IPS-NIHi7 (cell line): ENCODE results near the gene CBR4.

Source experiments
- DNase-seq: peaks from one replicate; pipeline ENCODE4 v3.0.0; 2012; ENCODE audit warnings: mixed read lengths; ENCODE audit errors: extremely low spot score

Gene CBR4

DNA sequence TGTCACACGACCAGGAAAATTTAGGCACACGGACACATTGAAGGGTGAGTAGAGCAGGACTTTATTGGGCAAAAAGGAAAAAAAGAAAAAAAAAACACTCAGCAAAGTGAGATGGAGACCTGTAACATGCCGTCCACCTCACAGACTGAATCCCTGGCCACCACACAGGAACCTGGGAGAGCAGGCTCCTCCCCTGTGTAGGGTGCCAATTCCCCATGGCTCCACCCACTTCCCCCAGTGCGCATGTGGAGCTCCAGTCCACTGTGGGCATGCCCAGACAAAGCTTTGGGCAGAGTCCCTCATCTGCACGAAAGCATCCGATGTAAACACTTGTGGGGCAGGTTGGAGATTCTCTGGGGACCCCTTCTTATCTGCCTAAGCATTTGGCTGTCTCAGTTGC lies 23.6 kb upstream of the CBR4 start:
- no peak for DNase-seq

- DNase-seq, result no peak
Observed at GRCh38 chr4:169032883-169033645, 23.0 kb upstream of the CBR4 start.

- no peak for DNase-seq
Observed at GRCh38 chr4:169032194-169032593, 22.1 kb upstream of the CBR4 start.

GRCh38 chr4:169031392-169031791 lies 21.3 kb upstream of the CBR4 start:
- no peak for DNase-seq

GRCh38 chr4:169030562-169030982 lies 20.5 kb upstream of the CBR4 start:
- no peak for DNase-seq

DNA sequence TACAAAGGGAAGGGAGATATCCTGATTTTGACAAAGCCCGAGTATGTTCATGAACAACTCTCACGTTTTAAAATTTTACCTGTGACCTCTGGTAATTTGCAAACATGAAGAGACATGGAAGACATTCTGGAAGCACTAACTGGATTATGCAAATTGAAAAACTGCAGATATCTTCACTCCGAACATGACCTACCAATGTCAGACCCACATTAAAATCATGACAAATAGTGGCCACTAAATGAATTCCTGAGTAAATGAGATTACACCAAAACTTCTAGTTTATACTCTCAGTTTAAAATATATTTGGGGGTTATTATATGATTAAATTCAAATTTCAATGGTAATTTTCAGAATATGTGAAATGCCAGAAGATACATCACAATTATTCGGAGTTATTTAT lies 19.9 kb upstream of the CBR4 start:
- no peak for DNase-seq

GRCh38 chr4:169027663-169028062 lies 17.6 kb upstream of the CBR4 start:
- no peak for DNase-seq

DNA sequence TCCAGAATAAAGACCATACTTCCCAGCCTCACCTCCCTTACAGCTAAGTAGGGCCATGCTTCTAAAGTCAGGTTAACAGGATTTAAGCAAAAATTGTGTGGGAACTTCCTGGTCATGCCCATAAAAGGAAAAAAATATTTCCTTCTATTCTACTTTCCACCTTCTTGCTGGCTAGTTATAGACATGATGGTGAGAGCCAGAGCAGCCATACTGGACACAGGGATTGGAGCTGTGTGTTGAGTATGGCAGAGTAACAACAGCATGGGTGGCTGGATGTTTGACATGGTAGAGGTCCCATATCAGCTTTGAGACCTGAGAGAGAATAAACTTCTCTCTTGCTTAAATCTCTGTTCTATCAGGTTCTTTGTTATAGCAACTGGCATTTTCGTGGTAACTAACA lies 15.1 kb upstream of the CBR4 start:
- no peak for DNase-seq

- DNase-seq, result peak; percentile 31
Observed at GRCh38 chr4:169024762-169025161, 14.7 kb upstream of the CBR4 start.

GRCh38 chr4:169018406-169018805 lies 8.4 kb upstream of the CBR4 start:
- DNase-seq, result no peak

- peak; percentile 30 for DNase-seq
Observed at GRCh38 chr4:169017971-169018370, 7.9 kb upstream of the CBR4 start.

DNA sequence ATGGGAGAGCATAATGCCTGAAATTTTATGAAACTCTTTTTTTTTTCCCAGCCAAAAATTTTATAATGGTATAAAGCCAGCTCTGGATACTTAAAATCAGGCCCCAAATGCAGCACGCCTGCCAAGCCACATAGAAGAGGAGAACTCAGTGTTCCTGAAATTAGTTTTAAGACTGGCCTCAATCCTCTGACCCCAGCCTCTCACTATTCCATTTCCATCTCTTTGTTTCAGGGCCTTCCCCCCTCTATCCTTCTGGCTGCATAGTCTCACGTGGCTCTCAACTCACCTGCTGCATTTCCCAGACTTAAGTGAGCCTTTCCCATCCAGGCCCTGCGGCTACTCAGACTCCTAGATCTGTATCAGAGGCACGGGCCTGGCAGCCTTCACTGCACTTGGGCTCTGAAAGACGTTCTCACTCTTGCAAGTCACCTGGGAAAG lies 5.2 kb upstream of the CBR4 start:
- no peak for DNase-seq

- no peak for DNase-seq
Observed at GRCh38 chr4:169014586-169014985, 4.5 kb upstream of the CBR4 start.

- DNase-seq, result no peak
Observed at GRCh38 chr4:169013396-169013795, 3.3 kb upstream of the CBR4 start.

DNA sequence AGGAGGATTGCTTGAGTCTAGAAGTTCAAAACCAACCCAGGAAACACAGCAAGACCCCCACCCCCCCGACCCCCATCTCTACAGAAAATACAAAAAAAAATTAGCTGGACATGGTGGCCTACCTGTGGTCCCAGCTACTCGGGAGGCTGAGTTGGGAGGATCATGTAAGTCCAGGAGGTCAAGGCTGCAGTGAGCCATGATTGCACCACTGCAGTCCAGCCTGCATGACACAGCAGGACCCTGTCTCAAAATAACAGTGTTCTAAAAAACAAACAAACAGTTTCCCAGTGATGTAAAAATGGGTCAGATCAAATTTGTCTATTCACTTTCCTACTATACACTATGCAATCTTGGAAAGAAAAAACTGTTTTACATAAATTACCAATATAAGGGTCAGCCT lies 2.0 kb upstream of the CBR4 start:
- no peak for DNase-seq

GRCh38 chr4:169009286-169010124 lies 550 bp downstream of the CBR4 start:
- DNase-seq, result peak; percentile 29

DNA sequence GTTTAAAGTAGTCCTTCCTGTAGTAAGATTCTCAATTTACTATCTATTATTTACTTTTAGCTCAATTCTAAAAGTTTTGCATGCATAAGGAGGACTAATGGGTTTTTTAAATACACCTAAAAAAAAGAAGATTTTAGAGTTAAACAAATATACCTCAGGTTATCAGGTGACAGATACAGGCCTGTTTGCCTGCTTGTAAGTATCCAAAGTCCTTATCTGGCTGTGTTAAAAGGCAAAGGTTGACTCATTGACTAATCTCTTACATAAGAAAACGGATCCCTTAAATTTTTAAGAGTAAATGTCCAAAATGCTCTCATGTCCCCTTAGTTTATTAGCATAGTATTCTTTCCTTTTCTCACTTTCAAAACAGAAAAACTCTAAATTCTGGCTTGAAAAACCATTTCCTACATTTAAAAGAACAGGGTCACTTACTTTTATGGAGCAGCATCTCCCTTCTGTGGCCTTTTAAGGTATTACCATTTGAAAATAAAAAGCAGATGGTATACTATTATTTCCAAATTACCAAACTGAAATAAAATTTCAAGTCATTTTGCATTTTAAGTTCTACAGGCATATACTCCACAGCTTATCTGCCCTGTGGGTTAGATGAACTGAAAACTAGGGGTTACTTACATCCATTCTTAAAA lies 4.5 kb downstream of the CBR4 start:
- no peak for DNase-seq

GRCh38 chr4:169000315-169000714 lies 9.7 kb downstream of the CBR4 start:
- no peak for DNase-seq

DNA sequence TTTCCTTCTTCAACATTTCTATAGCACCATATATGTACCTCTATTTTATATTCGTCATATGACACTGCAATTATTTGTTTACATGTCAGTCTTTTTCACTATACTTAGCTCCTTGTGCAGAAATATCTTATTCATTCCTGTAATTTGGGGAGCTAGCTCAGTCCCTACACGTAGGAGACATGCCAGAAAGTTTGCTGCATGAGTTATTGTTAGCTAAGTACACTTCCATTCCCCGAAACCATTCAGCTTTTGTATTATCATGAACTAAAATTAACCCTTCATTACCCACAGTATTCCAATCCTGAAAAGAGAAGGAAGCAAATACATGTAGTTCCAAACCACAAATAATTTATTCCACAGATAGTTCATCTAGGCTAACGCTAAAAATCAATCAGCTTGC lies 10.2 kb downstream of the CBR4 start:
- DNase-seq, result no peak

- no peak for DNase-seq
Observed at GRCh38 chr4:168998596-168998995, 11.5 kb downstream of the CBR4 start.

DNA sequence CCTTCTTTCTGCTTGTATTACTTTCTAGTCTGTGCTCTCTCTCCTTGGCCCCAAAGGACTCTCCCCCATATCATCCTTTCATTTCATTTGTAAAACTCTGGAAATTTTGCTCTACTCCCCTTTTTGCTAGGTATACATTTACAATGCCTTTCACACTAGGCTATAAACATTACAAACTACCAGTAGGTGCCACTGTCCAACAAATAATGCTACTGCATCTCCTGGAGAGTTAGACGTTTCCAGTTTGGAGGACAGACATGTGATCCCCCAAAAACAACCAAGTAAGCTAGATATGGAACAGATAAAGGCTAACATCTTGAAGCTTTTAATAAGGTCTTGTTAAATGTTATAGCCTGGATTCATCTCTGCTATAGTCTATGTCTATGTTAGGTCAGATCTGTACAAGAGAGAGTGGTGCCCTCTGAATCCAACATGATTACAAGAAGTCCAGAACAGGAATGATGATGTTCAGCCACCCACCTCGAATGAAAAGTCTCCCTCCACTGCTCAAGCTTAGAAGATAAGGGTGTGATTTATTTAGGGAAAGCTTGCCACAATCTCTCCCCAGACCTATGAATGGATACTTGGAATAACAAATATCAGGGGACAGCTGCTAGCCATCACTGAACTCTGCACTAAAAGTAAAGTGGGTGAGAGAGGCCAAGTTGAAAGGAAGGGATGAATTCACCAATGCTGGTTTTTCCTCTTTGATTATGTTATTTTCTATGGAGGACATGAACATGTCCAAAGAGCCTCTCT lies 14.3 kb downstream of the CBR4 start:
- DNase-seq, result no peak

DNA sequence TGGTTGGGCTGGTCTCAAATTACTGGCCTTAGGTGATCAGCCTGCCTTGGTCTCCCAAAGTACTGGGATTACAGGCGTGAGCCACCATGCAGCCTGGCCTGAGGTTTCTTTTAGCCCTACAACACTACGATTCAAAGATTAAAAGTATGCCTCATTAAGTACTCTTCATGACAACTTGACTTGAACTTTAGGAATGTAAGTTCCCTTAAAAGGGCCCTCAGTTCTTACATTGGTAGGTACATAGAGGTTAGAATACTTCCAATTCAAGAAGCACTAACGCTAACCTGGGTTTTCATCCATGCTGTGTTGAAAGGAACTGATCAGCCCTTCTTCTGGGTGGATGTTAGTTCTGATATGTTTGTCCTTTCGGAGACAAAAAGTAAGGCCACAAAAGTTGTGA lies 15.1 kb downstream of the CBR4 start:
- DNase-seq, result no peak
